A375 (cell line): ENCODE data around the gene SRP14. TPM values are rescaled to one million over a fixed set of nuclear protein-coding genes. Genes with fewer than 3 reads are reported as not detected.

Source experiments
- total RNA-seq: library from RNA; depleted of rRNA; stranded (reverse); fragments of >200 nt; shearing (Covaris generic); gene quantifications from 2 replicates; pipeline ENCODE4 v1.2.3, GENCODE V29; 2014; rRNA removed

SRP14 gene
- 479 and 499 TPM in 2 replicates for total RNA-seq

GRCh38 chr15:40038638-40039543 lies at the start of gene SRP14:
TSS of gene SRP14 (minus strand) at chr15:40039181. CDS start at chr15:40039116, 65 bp downstream.

Other genes with a start within 250 kb of the SRP14 start
- gene GPR176, start 118.9 kb downstream of the SRP14 start, total RNA-seq: 21.1 and 22.0 TPM in 2 replicates
- gene EIF2AK4, start 105.1 kb downstream of the SRP14 start, total RNA-seq: 50.4 and 62.5 TPM in 2 replicates
- gene BMF, start 69.7 kb upstream of the SRP14 start, total RNA-seq: 4.8 and 8.1 TPM in 2 replicates
- gene BUB1B, start 121.9 kb upstream of the SRP14 start, total RNA-seq: 54.6 and 74.5 TPM in 2 replicates
- 0.64 and 0.91 TPM in 2 replicates for gene PAK6, start 199.9 kb upstream of the SRP14 start, total RNA-seq
- gene ANKRD63, start 243.9 kb upstream of the SRP14 start, total RNA-seq: 0.34 and 0.37 TPM in 2 replicates